GM19239 (cell line): ENCODE measurements around the gene DRICH1.
"Not testable (repeated sequence)": the region's sequence is repeated elsewhere in the genome, so short reads cannot be mapped to it uniquely, and the experiment has no call there.

Experiments
- DNase-seq: peaks from one replicate; pipeline ENCODE4 v3.0.0; 2011; ENCODE audit warnings: low spot score; ENCODE audit not compliant: insufficient read length
- FAIRE-seq: peaks from 2 replicates; lab custom pipeline; 2011; peaks lifted over from hg19 to GRCh38; lab: Jason Lieb, UNC

DRICH1 gene

GRCh38 chr22:23573106-23573505, 59.0 kb downstream of the DRICH1 start:
- FAIRE-seq: not testable (repeated sequence)

GRCh38 chr22:23571486-23571885, 60.6 kb downstream of the DRICH1 start:
- FAIRE-seq (no peak), DNase-seq (no peak)

More at GRCh38 chr22:23573106-23573505, 59.0 kb downstream of the DRICH1 start:
- not testable (repeated sequence) for DNase-seq

- DNase-seq (no peak), FAIRE-seq (no peak)
These were observed 61.4 kb downstream of the DRICH1 start for GRCh38 chr22:23570681-23571080.

- no peak for DNase-seq
- FAIRE-seq: no peak
These were observed 62.4 kb downstream of the DRICH1 start for GRCh38 chr22:23569716-23570115.

GRCh38 chr22:23569291-23569690, 62.8 kb downstream of the DRICH1 start:
- no peak for FAIRE-seq
- DNase-seq: no peak

- no peak for DNase-seq
- FAIRE-seq: no peak
These were observed 65.2 kb downstream of the DRICH1 start for GRCh38 chr22:23566705-23567475.

GRCh38 chr22:23565915-23566704, 66.0 kb downstream of the DRICH1 start:
- no peak for DNase-seq
- FAIRE-seq: no peak

GRCh38 chr22:23565305-23565914, 66.7 kb downstream of the DRICH1 start:
- FAIRE-seq (no peak), DNase-seq (no peak)

- DNase-seq: no peak
- no peak for FAIRE-seq
These were observed 67.8 kb downstream of the DRICH1 start for GRCh38 chr22:23564276-23564675.

- no peak for DNase-seq
- FAIRE-seq: no peak
These were observed 69.0 kb downstream of the DRICH1 start for GRCh38 chr22:23563111-23563510.

GRCh38 chr22:23562186-23562585, 69.9 kb downstream of the DRICH1 start:
- no peak for DNase-seq
- no peak for FAIRE-seq

GRCh38 chr22:23561025-23561510, 71.1 kb downstream of the DRICH1 start:
- not testable (repeated sequence) for FAIRE-seq, DNase-seq

GRCh38 chr22:23560215-23560614, 71.9 kb downstream of the DRICH1 start:
- FAIRE-seq, DNase-seq: not testable (repeated sequence)
